Endometrium (tissue), 2 donors: ENCODE measurements around the gene CD2AP.
A peak's percentile ranks its signal among the peaks of the same experiment; 100 is the strongest.
"Not testable (repeated sequence)": the region's sequence is repeated elsewhere in the genome, so short reads cannot be mapped to it uniquely, and the experiment has no call there.

Source experiments
- FAIRE-seq: peaks from 2 replicates; lab custom pipeline; 2012; peaks lifted over from hg19 to GRCh38; lab: Jason Lieb, UNC
- donor health status: control.
- donor health status: control.

Gene CD2AP

GRCh38 chr6:47566602-47567001 lies 89.0 kb downstream of the CD2AP start:
- FAIRE-seq: not testable (repeated sequence)

DNA sequence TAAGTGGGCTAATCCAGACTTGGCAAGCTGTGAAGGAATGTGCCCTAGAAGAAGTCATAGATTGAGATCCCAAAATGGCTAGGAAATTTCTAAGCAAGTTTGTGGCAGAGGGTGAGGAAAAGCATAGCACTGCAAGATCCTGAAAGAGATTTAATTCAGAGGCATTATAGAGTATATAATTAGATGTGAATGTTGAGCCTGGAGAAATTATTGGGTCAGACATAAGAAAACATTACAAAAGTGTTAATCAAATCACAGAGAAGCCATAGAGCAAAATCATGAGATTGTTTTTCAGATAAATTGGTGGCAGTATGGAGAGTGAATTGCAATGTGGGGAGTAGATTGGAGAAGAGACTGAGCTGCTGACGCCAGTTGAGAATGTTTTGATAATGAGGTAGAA lies 90.0 kb downstream of the CD2AP start:
- FAIRE-seq: no peak

DNA sequence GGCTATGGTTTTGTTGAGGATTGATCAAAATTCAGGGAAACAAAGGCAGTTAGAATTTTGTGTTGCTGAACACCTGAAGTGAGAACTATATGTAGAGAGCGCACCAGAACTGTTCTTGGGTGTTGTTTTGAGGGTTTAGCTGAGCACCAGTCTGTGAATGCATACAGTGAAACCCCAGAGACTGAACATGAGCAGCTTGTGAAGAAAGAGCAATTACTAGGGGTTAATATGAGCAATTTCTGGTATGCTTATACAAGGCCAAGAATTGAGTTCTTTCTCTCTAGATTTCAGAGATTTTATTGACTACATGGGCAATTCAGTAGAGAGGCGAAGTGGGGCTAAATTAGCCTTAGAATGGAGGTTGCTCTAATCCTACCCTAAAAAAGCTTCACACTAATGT lies 93.9 kb downstream of the CD2AP start:
- no peak for FAIRE-seq

GRCh38 chr6:47573109-47573508 lies 95.5 kb downstream of the CD2AP start:
- FAIRE-seq: no peak

DNA sequence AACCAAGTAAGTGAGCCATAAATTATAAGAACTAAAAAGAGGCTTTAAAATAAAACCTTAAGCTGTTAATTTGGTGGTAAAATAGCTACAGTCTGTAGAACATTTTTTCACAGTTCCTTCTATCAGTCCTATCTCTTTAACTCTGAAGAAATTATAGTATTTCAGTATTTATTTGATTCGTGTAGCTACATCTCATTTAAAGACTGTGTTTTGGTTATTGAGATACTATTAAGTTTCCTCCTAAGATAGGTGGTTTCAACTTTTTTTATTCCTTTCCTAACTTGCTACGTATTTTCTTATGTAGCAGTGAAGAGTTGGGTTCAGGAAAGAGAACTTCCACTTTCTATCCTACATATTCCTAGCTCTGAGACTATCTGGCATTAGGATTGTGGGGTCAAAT lies 97.2 kb downstream of the CD2AP start:
- no peak for FAIRE-seq

GRCh38 chr6:47579040-47579439 lies 101.5 kb downstream of the CD2AP start:
- FAIRE-seq: no peak

GRCh38 chr6:47581591-47581990 lies 104.0 kb downstream of the CD2AP start:
- no peak for FAIRE-seq

DNA sequence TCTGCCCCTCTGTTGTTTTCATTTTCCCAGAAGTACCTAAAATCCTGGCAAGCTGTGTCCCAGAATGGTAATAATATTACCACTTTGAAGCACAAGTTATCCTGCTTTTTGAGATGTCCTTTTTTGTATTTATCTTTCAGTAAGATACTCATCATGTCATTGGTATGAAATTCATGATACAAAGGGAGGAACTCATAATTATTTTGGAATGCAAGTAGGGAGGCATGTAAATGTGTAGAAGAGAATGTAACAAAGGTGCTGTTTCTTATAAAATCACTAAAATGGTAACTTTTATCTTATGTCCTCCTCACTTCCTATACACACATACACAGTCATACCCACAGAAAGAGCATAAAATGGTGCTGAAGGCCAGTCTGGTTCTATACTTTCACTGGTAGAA lies 109.9 kb downstream of the CD2AP start:
- no peak for FAIRE-seq

DNA sequence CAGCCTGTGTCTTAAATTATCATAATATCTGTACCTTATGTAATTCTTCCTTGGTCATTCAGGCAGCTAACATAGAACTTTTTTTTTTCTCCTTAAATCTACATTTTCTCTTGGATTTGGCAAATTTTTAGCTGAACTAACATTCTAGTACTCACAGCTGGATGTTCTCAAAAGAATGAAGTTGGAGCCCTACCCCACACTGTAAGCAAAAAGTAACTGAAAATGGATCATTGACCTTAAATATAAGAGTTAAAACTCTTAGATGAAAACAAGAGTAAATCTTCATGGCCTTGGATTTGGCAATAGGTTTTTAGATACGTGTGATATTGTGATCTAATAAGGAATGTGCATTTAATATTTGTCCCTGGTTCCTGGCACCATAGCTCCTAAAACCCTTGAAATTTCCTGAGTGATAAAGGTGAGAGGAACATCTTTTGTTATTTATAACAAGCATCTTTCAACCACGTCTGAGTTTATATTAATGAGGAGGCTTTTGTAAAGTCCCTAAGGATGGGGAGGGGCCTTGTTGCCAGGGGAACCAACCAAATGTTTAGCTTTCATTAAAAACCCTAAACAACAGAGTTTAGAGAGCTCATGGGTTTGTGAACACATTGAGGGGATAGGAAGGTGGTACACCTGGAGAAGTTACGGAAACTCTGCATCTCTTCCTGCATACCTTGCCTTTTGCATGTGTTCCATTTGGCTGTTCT lies 114.7 kb downstream of the CD2AP start:
- FAIRE-seq: no peak

- FAIRE-seq: no peak
Observed at GRCh38 chr6:47593979-47594378, 116.4 kb downstream of the CD2AP start.

- no peak for FAIRE-seq
Observed at GRCh38 chr6:47595785-47596184, 118.2 kb downstream of the CD2AP start.

GRCh38 chr6:47598367-47598766 lies 120.8 kb downstream of the CD2AP start:
- FAIRE-seq: no peak

DNA sequence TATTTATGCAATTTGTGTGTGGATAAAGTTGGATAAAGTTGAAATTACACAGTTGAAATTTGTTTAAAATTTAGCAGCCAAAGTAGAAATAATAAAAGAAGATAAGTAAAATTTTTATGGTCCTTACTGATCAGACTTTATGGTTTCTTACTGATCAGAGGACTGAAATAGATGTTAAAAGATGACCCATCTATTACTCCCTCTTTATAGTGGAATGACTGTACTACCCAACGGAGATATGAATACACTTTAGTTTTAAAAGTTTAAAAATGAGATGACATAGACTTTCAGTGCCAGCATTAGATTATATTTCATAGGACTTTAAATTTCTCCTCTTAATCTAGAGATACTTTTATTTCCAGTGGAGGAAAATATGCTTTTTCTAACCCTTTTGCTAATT lies 121.9 kb downstream of the CD2AP start:
- FAIRE-seq: no peak

GRCh38 chr6:47603227-47603626 lies 125.6 kb downstream of the CD2AP start:
- FAIRE-seq: no peak

GRCh38 chr6:47603995-47604394 lies 126.4 kb downstream of the CD2AP start:
- no peak for FAIRE-seq

GRCh38 chr6:47621838-47622449 lies 144.4 kb downstream of the CD2AP start:
- FAIRE-seq: no peak

- FAIRE-seq: no peak
Observed at GRCh38 chr6:47626782-47627181, 149.2 kb downstream of the CD2AP start.

DNA sequence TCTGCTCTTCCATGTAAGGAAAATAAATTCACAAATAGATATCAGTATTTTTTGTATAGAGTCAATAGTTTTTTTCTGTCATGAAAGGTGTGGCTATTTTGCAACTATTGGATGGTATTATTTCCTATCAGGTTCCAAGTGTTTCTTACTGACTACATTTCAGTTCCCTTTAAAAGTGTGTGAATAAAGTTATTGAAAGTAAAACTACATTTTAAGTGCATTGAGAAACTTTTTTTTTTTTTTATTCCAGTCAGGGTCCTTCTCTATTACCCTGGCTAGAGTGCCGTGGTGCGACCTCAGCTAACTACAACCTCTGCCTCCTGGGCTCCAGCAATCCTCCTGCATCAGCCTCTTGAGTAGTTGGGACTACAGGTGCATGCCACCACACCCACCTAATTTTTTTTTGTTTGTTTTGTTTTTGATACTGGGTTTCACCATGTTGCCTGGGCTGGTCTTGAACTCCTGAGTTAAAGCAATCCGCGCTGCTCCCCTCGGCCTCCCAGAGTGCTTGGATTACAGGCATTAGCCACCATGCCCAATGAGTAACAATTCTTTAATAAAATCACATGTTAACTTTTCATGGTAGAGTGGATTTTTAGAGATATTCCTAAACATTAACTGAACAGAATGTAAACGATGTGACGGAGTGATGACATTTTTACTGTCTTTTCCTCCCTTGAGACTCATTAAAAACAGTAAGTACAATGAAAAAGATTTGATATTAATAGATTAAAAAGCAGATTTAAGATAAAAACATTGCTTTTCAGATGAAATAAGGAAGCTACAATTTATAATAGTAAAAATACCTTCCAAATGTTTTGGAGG lies 151.1 kb downstream of the CD2AP start:
- no peak for FAIRE-seq

GRCh38 chr6:47629954-47630353 lies 152.4 kb downstream of the CD2AP start:
- FAIRE-seq: no peak

GRCh38 chr6:47630587-47630986 lies 153.0 kb downstream of the CD2AP start:
- no peak for FAIRE-seq

- FAIRE-seq: peak; percentile 53
Observed at GRCh38 chr6:47631269-47631772, 153.7 kb downstream of the CD2AP start.

- FAIRE-seq: no peak
Observed at GRCh38 chr6:47631797-47632196, 154.2 kb downstream of the CD2AP start.

DNA sequence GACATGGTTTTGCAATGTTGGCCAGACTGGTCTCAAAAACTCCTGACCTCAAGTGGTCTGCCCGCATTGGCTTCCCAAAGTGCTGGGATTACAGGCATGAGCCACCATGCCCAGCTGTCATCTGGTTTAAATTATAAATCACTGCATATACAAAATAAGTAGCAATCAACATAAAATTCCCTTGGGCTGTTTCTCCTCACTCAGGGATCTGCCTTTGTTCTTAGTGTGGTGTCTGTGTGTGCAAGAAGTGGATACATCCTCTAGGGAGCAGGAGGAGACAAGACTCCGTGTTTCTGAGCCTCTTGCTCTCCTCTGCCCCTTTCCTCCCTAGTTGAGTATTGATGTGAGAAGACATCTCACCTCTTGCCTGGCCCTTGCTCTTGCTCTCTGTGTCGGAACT lies 155.6 kb downstream of the CD2AP start:
- FAIRE-seq: no peak
